Esophagus muscularis mucosa (tissue), 3 donors: ENCODE results near the gene LFNG.

Experiments
- CTCF ChIP-seq, 3 experiments: fragments of 200-600 bp in 2 of 3; fragments of 450-650 bp in 1 of 3; sonication (generic) in 2 of 3; IDR thresholded peaks; one replicate each; pipeline ENCODE4 v1.5.1; 2017 to 2019; ENCODE audit warnings: antibody characterized with exemption in 3 of 3, mild to moderate bottlenecking in 2 of 3, moderate library complexity in 1 of 3
- POLR2A ChIP-seq: fragments of 450-650 bp; IDR thresholded peaks from one replicate; pipeline ENCODE4 v1.6.1; 2017; ENCODE audit warnings: antibody characterized with exemption, moderate library complexity, mild to moderate bottlenecking, low read depth
- POLR2AphosphoS5 ChIP-seq, 2 donors: sonication (generic); formaldehyde crosslinking; IDR thresholded peaks; one replicate each; pipeline ENCODE4 v1.6.1; 2017; ENCODE audit warnings: antibody characterized with exemption in 2 of 2

- TF ChIP-seq CTCF (IDR thresholded peaks at IDR 0.05) = no peak
- TF ChIP-seq POLR2AphosphoS5 (IDR thresholded peaks at IDR 0.05) = no peak
- no peak for TF ChIP-seq POLR2A
Measured at GRCh38 chr7:2544541-2545188, 25.1 kb downstream of the LFNG start.
